ENCODE results near the gene PRDM16. TPM values are rescaled to one million over a fixed set of nuclear protein-coding genes. Genes with fewer than 3 reads are reported as not detected.

Gene PRDM16
- total and polyA plus RNA-seq, 2 of the 13 experiments (the other 11 are each of a cell fraction or from before 2014, with no cell fraction given) = 0.15 to 0.81 TPM

GRCh38 chr1:3221112-3222041 lies 152.4 kb downstream of the PRDM16 start (continued):
- TF ChIP-seq ZNF574 (CRISPR knock-in tag; IDR thresholded peaks at IDR 0.05) (peak; percentile 26; the same call in 1 of the 2 replicates), ZNF326 (CRISPR knock-in tag; IDR thresholded peaks at IDR 0.05; ENCODE audit: borderline replicate concordance) (no peak), PRMT3 (CRISPR knock-in tag; IDR thresholded peaks at IDR 0.05; ENCODE audit: borderline replicate concordance, low read depth) (no peak), ZNF136 (CRISPR knock-in tag; IDR thresholded peaks at IDR 0.05; ENCODE audit: low read depth) (no peak), SOX5 (CRISPR knock-in tag; IDR thresholded peaks at IDR 0.05; ENCODE audit: borderline replicate concordance) (no peak), ZBTB38 (CRISPR knock-in tag; IDR thresholded peaks at IDR 0.05) (0 out of 2 replicates have a peak, but pooled peaks have one; percentile 18), ZNF562 (CRISPR knock-in tag; IDR thresholded peaks at IDR 0.05; ENCODE audit: borderline replicate concordance) (no peak), EEA1 (CRISPR knock-in tag; IDR thresholded peaks at IDR 0.05; ENCODE audit: borderline replicate concordance) (no peak), SRSF1 (optimal IDR thresholded peaks at IDR 0.05; ENCODE audit: low read depth, low read length) (no peak), MTERF4 (CRISPR knock-in tag; IDR thresholded peaks at IDR 0.05) (peak; percentile 65; the same call in 1 of the 2 replicates), ZSCAN20 (CRISPR knock-in tag; IDR thresholded peaks at IDR 0.05; ENCODE audit: borderline replicate concordance) (no peak), ZNF251 (CRISPR knock-in tag; IDR thresholded peaks at IDR 0.05) (0 out of 2 replicates have a peak, but pooled peaks have one; percentile 55), ZNF713 (CRISPR knock-in tag; IDR thresholded peaks at IDR 0.05) (peak; percentile 59; the same call in 1 of the 2 replicates), MAFF (IDR thresholded peaks at IDR 0.05; ENCODE audit: low read depth, low read length) (peak; percentile 68), ZNF354B (CRISPR knock-in tag; IDR thresholded peaks at IDR 0.05) (no peak), ZNF839 (CRISPR knock-in tag; IDR thresholded peaks at IDR 0.05; ENCODE audit: borderline replicate concordance) (0 out of 2 replicates have a peak, but pooled peaks have one; percentile 32), ZNF598 (CRISPR knock-in tag; IDR thresholded peaks at IDR 0.05; ENCODE audit: borderline replicate concordance) (0 out of 2 replicates have a peak, but pooled peaks have one; percentile 41), HINFP (CRISPR knock-in tag; IDR thresholded peaks at IDR 0.05; ENCODE audit: low read depth) (no peak), TAF1 (CRISPR knock-in tag; IDR thresholded peaks at IDR 0.05) (no peak), ZNF75D (CRISPR knock-in tag; IDR thresholded peaks at IDR 0.05; ENCODE audit: borderline replicate concordance) (no peak), NPAS2 (CRISPR knock-in tag; IDR thresholded peaks at IDR 0.05; ENCODE audit: borderline replicate concordance) (no peak), GABPA (IDR thresholded peaks at IDR 0.05; ENCODE audit: low read depth, low read length) (no peak), GABPA (CRISPR knock-in tag; IDR thresholded peaks at IDR 0.05; ENCODE audit: low read depth) (no peak), ZNF350 (CRISPR knock-in tag; IDR thresholded peaks at IDR 0.05; ENCODE audit: borderline replicate concordance, low read depth) (no peak), XBP1 (CRISPR knock-in tag; IDR thresholded peaks at IDR 0.05) (no peak)
